Ovary (tissue), 9 donors: ENCODE data around the gene DCDC2C. TPM values are rescaled to one million over a fixed set of nuclear protein-coding genes. Genes with fewer than 3 reads are reported as not detected.

ENCODE experiments used
- DNase-seq, 5 donors: peaks; one replicate each; pipeline ENCODE4 v3.0.0-alpha.2; 2019 to 2020
- H3K27ac ChIP-seq, 2 donors: fragments of 200-600 bp; one replicate each; pipeline versions ENCODE4 v1.5.1 to v1.8.0; 2019 to 2022
- H3K27me3 ChIP-seq: fragments of 200-600 bp; one replicate; pipeline ENCODE4 v1.8.0; 2022
- H3K36me3 ChIP-seq: fragments of 200-600 bp; sonication (generic); one replicate; pipeline ENCODE4 v1.5.1; 2019
- H3K4me1 ChIP-seq: one replicate; pipeline ENCODE4 v1.8.1; 2013; ENCODE audit warnings: mild to moderate bottlenecking, moderate library complexity; ENCODE audit not compliant: insufficient read depth
- H3K4me3 ChIP-seq: fragments of 200-600 bp; sonication (generic); one replicate; pipeline ENCODE4 v1.5.1; 2017
- H3K9me3 ChIP-seq, 2 donors: fragments of 200-600 bp in 1 of 2; sonication (generic) in 1 of 2; one replicate each; pipeline versions ENCODE4 v1.5.1 to v1.8.1; 2013 to 2019; ENCODE audit warnings: mild to moderate bottlenecking in 1 of 2, moderate library complexity in 1 of 2
- CTCF ChIP-seq, 3 donors: fragments of 450-650 bp in 2 of 3; fragments of 200-600 bp in 1 of 3; IDR thresholded peaks; one replicate each; pipeline versions ENCODE4 v1.5.1 to v1.8.0; 2016 to 2022; ENCODE audit warnings: antibody characterized with exemption in 3 of 3, mild to moderate bottlenecking in 1 of 3
- EP300 ChIP-seq: sonication (generic); formaldehyde crosslinking; IDR thresholded peaks from one replicate; pipeline ENCODE4 v1.6.1; 2017; ENCODE audit warnings: antibody characterized with exemption
- POLR2A ChIP-seq: fragments of 450-650 bp; IDR thresholded peaks from one replicate; pipeline ENCODE4 v1.6.1; 2017; ENCODE audit warnings: antibody characterized with exemption, mild to moderate bottlenecking, moderate library complexity
- WGBS, 3 donors: extraction: QIAGEN DNeasy Blood & Tissue Kit in 1 of 3; methylation state at CpG; one replicate each; pipeline versions ENCODE4 v1.1.5 to v1.1.7; 2013 to 2017; 5-methylcytosine and 5-hydroxymethylcytosine counted together
- intact Hi-C, 4 donors: fragments of 100-400 bp; cut with DNase I; formaldehyde crosslinking; loops; one replicate each; pipeline versions ENCODE4 v1.11.0 to v1.15.1; 2022 to 2023
- polyA plus RNA-seq, 2 donors: library from polyadenylated mRNA; stranded (reverse); fragments of 200-250 nt in 1 of 2; fragments of 350-450 nt in 1 of 2; fragmentation: Illumina TruSeq in 1 of 2; extraction: RNeasy Lipid Tissue Mini Kit (QIAGEN cat#74804) in 1 of 2; gene quantifications; one replicate each; pipeline ENCODE4 v1.2.3, GENCODE V29; 2013 to 2014
- total RNA-seq, 7 donors: library from RNA; depleted of rRNA in 2 of 7; stranded (reverse); fragments of >200 nt in 2 of 7; fragmentation: NEBNext Ultra II Directional in 3 of 7; extraction: Animal tissue kit (Norgen Biotek cat#: 25700) in 3 of 7; gene quantifications; one replicate each; pipeline versions ENCODE4 v1.1.0 to v1.2.4, GENCODE V29; 2016 to 2023
- donor health status: DM: no; HTN: no; CAD: no; lungs with moderate emphysema.
- donor health status: DM: no; HTN: no; CAD: no.
- donor health status: Bipolar disorder and iron deficiency.
- donor health status: DM: yes; HTN: yes; CAD: no.
- donor health status: DM: no; HTN: no; CAD: no.
- donor health status: DM: yes; HTN: yes; CAD: no.

DCDC2C gene
- total and polyA plus RNA-seq, 9 donors = 0.11 to 0.95 (median 0.42) TPM; not detected in 6

DNA sequence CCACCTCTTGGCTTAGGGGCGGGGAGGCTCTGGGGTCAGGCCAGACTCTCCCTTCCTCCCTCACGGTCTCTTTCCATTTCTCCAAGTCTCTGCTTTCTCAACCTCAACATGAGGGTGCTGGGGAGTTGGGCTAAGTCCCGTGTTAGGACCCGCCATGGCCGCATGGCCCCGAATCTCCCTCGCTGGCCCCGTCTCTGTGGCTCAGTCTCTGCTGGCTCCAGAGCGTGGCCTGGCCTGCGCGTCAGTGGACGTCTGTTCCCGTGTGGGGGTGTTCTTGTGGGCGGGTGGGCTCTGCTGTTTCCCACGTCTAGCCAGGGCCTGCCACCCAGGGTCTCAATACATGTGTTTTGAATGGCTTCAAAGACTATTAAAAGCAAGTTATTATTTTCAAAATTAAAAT is 33.0 kb upstream of the DCDC2C start:
- no peaks in the 10 kb centered on the region for H3K9me3 ChIP-seq
- H3K36me3 ChIP-seq = no peaks in the 10 kb centered on the region
- H3K4me3 ChIP-seq = no peak overlapping the region
- 85 to 86% (median 86%) methylated on average over 15 of the region's 15 CpGs for WGBS, 3 donors
- no peak for DNase-seq
- no peaks in the 10 kb centered on the region for H3K27me3 ChIP-seq
- TF ChIP-seq CTCF (IDR thresholded peaks at IDR 0.05) (no peak), EP300 (no peak), POLR2A (no peak)
- no peak overlapping the region for H3K27ac ChIP-seq
- intact Hi-C loops = no loop called here
- no peaks in the 10 kb centered on the region for H3K4me1 ChIP-seq

- intact Hi-C loops = no loop called here
- TF ChIP-seq CTCF (IDR thresholded peaks at IDR 0.05) (no peak), POLR2A (no peak), EP300 (no peak)
- Histone ChIP-seq H3K27me3 (no peaks in the 10 kb centered on the region), H3K27ac (no peak overlapping the region), H3K36me3 (no peaks in the 10 kb centered on the region), H3K4me3 (no peak overlapping the region), H3K9me3 (no peaks in the 10 kb centered on the region), H3K4me1 (no peaks in the 10 kb centered on the region)
- DNase-seq = no peak
- 82 to 87% (median 85%) methylated on average over 11 of the region's 11 CpGs for WGBS, 3 donors
These were observed 32.4 kb upstream of the DCDC2C start for GRCh38 chr2:3670941-3671340.

GRCh38 chr2:3672861-3673678 is 30.3 kb upstream of the DCDC2C start:
- Histone ChIP-seq H3K4me1 (no peaks in the 10 kb centered on the region), H3K27ac (no peak overlapping the region), H3K4me3 (no peak overlapping the region), H3K9me3 (no peaks in the 10 kb centered on the region), H3K36me3 (no peaks in the 10 kb centered on the region), H3K27me3 (no peaks in the 10 kb centered on the region)
- intact Hi-C loops = no loop called here
- TF ChIP-seq CTCF (IDR thresholded peaks at IDR 0.05) = no peak
- no peak for TF ChIP-seq POLR2A
- TF ChIP-seq EP300 = no peak
- DNase-seq = no peak
- WGBS, 3 donors = 85 to 87% (median 85%) methylated on average over 9 of the region's 9 CpGs

GRCh38 chr2:3674066-3674845 is 29.1 kb upstream of the DCDC2C start:
- no peak overlapping the region for H3K27ac ChIP-seq
- H3K36me3 ChIP-seq = no peaks in the 10 kb centered on the region
- no peaks in the 10 kb centered on the region for H3K4me1 ChIP-seq
- H3K9me3 ChIP-seq = no peaks in the 10 kb centered on the region
- DNase-seq = no peak
- WGBS, 3 donors = 89% methylated on average over 9 of the region's 9 CpGs
- no peak overlapping the region for H3K4me3 ChIP-seq
- TF ChIP-seq CTCF (IDR thresholded peaks at IDR 0.05) = no peak
- TF ChIP-seq POLR2A = no peak
- TF ChIP-seq EP300 = no peak
- no peaks in the 10 kb centered on the region for H3K27me3 ChIP-seq
- intact Hi-C loops = no loop called here
